NCI-H146 treated with DMSO at 0.1 percent for 48 hours (cell line): ENCODE results near the gene CSNK1G1.
"Not testable (repeated sequence)": the region's sequence is repeated elsewhere in the genome, so short reads cannot be mapped to it uniquely, and the experiment has no call there.

Experiments used
- DNase-seq: peaks from one replicate; lab custom pipeline; 2025; ENCODE audit not compliant: unreplicated experiment; lab: John Stamatoyannopoulos, UW

Gene CSNK1G1

GRCh38 chr15:64288999-64289398 is 67.0 kb downstream of the CSNK1G1 start:
- no peak for DNase-seq

DNA sequence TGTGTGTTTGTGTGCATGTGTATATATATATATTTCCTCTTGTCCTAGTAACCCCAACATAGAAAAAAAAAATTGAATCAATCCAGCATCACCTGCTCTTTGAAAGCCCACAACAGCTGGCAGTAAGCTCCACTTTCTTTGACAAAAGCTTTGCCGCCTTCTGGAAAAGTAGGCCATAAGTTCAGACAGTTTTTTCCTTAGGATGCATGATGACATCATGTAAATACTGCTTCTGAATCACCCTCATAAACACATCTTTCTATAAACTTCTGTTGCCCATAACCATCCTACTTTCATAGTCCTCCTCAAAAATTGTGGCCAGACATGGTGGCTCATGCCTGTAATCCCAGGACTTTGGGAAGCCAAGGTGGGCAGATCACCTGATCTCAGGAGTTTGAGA is 67.4 kb downstream of the CSNK1G1 start:
- DNase-seq = no peak

- no peak for DNase-seq
Measured at GRCh38 chr15:64287953-64288352, 68.0 kb downstream of the CSNK1G1 start.

DNA sequence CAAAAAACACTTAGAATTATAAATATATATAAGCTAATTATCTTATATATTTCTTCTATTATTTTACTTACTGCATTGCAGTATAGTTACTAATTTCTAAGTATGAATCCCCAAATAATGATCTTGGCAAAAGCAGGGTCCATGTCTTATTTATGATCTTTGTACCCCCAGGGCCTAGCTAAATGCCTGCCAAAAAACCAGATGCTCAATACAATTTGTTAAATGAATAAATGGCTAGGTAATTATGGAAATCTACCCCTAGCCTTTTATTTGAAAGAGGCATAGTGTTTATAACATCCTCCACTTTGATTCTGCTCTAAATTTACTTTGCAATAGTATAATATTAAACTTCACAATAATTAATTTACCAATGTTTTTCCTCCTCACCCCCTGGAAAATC is 69.5 kb downstream of the CSNK1G1 start:
- DNase-seq = no peak

GRCh38 chr15:64285871-64286270 is 70.1 kb downstream of the CSNK1G1 start:
- DNase-seq = no peak

DNA sequence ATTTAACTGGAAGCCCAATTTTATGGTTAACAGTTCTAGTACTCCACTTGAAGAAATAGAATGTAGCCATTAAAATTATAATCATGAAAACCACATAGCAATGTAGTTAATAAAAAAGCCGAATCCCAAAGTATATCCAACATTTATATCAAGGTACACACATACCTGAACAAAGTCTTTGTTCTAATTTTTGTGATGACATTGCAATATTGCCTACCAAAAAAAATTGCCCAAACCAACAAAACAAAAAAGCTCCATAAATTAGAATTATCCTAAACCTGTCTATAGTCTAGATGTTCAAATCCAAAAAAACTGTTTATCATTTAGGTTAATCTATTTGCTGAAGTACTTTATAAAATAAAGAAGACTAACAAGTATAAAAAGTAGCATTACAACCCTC is 70.8 kb downstream of the CSNK1G1 start:
- DNase-seq = no peak

GRCh38 chr15:64284042-64284441 is 71.9 kb downstream of the CSNK1G1 start:
- no peak for DNase-seq

DNA sequence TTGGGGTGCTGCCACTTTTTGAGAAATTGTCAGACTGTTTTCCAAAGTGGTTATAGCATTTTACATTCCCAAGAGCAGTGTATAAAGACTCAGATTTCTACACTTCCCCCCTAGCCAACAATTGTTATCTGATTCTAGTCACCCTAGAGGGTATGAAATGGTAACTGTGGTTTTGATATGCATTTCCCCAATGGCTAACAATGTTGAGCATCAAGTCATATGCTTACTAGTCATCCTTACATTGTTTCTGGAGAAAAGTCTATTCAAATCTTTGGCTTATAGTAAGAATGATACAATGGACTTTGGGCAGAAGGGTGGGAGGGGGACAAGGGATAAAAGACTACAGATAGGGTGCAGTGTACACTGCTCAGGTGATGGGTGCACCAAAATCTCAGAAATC is 73.3 kb downstream of the CSNK1G1 start:
- no peak for DNase-seq

DNA sequence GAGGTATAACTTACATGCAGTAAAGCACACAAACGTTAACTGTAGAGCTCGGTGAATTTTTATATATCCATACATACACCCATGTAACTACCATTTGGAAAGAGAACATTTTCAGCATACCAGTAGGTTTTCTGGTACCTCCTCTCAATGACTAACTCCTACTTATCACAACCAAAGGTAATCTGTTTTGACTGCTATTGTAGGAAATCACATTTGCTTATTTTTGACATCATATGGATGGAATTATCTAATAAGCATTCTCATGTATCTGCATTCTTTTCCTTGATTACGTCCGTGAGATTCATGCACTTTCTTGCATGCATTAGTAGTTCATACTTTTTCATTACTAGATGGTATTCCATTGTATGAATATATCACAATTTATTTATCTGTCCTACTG is 76.8 kb downstream of the CSNK1G1 start:
- DNase-seq = no peak

- DNase-seq = no peak
Measured at GRCh38 chr15:64275934-64276333, 80.0 kb downstream of the CSNK1G1 start.

DNA sequence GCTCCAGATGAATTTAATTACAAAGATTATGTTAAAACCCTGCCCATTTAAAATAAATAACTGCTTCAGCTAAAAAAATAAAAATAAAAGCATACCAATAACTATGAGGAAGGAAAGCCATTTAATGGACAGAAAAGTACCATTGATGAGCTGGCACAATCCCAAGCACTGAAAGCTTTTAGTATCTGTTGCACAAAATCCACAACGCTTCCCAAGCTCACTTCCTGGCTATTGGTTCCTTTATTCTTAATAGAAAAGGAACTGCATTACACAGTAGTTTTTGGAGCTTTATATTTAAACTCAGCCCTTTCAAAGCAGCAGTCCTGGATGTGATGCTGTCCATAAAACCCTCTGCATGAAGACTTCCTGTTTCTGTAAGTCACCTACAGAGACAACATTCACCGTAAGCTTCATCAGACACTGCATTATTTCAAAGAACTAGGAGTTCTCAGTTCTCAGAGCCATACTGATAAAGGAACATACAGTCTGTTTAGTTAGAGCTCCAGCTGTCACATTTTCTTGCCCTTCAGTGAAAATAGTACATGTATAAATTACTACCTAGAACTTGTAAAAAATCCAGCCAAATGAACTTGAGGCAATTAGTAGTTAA is 81.5 kb downstream of the CSNK1G1 start:
- no peak for DNase-seq

DNA sequence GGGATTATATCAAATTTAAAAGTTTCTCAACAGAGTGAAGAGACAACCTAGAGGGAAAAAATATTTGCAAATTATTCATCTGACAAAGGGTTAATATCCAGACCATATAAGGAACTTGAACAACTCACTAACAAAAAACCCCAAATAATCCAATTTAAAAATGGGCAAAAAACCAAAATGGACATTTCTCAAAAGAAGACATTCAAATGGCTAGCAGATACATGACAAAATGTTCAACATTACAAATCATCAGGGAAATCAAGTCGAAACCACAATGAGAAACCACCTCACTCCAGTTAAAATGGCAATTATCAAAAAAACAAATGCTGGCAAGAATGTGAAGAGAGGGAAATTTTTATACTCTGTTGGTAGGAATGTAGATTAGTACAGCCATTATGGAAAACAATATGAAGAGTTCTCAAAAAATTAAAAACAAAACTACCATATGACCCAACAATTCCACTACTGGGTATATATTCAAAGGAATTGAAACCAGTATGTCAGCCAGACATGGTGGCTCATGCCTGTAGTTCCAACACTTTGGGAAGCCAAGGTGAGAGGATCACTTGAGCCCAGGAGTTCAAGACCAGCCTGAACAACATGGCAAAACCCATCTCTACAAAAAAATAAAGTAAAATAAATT is 88.5 kb downstream of the CSNK1G1 start:
- DNase-seq = no peak

GRCh38 chr15:64265188-64265587 is 90.8 kb downstream of the CSNK1G1 start:
- DNase-seq = not testable (repeated sequence)

GRCh38 chr15:64264502-64264901 is 91.5 kb downstream of the CSNK1G1 start:
- DNase-seq = no peak

- DNase-seq = no peak
Measured at GRCh38 chr15:64263567-64263966, 92.4 kb downstream of the CSNK1G1 start.

GRCh38 chr15:64256051-64256450 is 99.9 kb downstream of the CSNK1G1 start:
- DNase-seq = no peak

DNA sequence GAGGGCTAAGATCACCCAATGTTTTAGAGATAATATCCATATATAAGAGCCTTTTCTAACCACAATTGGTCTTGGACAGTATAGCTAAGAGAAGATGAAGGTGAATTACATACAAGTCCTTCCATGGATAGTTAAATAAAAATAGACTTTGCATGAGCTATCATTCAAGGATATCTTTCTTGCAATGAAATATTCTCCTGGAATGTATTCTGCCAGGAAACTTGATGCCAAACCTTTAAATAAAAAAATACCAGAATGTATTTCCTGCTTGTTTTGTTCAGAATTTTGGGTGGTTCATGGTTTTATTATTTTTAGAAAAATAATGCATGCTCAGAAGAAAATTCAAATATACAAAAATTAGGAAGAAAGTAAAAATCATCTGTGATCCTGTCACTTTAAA is 104.3 kb downstream of the CSNK1G1 start:
- DNase-seq = no peak

DNA sequence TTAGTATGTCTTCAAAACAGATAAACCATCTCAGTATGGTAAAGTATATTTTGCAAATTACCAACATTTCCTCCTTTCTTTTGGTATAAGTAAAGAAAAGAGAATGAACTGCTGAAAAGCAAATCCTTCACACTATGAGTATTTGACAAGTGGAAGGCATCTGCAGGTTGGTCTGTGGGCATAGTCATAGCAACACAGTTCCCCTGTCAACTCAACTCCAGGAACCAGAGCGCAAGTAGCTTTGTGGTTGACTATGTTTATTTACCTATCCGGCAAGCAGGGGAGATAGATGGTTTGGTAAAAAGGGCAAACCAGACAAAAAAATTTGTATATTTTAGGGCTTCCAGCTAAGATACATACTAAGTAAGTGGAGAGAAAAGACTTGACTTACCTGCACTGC is 104.9 kb downstream of the CSNK1G1 start:
- DNase-seq = no peak

DNA sequence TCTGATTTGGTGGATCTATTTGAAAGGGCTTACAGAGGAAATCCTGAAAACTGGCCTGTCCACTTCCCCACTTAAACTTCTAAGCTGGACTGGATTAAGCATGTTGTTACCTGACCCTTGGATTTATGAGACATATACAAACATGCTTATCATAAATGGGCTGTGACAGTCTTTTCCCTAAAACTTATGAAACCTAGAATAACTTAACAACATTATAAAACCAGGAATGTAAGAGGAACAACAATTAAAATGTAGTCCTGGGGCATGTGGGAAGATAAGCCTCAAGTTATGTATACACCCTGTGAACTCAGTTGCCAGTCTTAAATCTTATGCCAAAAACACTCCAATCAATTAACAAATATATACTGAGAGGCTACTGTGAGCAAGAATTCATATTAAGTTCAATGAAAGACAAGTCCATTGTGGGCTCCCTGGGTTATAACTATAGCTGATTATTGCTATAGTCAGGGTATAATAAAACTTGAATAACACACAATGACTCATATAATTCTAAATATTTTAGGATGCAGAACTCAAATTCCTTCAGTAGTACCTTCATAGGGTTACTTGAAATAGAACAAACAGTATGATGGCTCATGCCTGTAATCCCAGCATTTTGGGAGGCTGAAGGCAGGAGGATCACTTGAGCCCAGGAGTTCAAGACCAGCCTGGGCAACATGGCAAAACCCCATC is 105.9 kb downstream of the CSNK1G1 start:
- no peak for DNase-seq

DNA sequence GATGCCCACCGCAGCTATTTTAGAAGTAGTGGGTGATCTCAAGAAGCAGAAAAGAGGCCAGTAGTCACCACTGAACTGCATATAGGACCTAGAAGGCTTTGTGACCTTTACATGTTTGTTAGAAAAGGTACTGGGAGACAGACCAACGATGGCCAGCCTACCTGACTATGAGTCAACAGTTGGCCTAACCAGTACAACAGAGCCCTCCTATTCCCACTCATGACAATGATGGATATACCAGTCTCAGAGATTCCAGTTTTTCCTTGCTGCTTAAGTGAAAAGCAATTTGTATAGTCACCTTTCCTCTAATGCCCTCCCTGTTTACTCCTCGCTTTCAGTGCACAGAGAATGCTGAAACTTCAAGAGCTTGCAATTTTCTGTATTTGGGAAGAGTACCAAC is 106.6 kb downstream of the CSNK1G1 start:
- no peak for DNase-seq

DNA sequence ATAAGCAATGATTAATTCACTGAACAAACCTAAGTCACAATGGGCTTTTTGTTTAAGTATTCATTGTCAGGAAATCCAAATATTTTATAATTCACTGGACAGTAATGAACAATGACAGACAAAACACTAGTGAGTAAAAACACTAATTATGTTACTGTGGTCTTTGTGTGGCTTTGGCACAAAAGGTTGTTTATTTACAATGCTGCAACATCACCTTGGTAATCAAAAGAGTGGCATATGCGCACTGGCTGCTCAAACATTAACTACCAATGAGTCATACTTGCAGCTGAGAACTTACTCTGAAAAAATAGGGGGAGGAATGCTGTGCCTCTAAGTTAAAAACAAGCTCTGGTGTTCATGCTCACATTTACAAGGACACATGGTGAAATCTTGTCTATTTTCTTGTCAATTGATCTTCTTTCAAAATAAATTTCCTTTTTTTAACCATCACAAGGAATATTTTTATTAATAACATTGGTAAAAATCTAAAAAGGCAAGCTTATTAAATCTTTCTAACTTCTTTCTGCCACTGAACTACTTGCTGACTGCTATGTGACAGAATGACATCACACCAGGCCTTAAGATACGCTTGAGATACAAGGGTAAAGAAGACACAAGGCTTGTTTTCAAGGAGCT is 107.9 kb downstream of the CSNK1G1 start:
- DNase-seq = peak; percentile 55

DNA sequence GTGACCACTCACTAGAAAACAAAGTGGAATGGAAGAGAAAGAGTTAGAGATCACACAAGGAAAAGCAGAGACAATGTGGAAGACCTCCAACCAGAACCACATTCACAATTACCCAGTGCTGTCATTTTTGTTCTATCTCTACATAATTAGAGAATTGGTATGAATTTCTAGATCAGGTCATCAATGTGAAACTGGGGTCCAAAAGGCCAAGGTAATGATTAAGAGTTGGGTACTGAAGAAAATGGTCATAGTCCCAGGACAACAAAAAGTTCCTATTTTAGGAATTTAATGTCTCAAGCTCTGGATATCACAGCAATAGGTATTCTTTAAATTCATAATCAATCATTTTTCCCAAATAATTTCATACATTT is 108.5 kb downstream of the CSNK1G1 start:
- no peak for DNase-seq
